ENCODE results near the gene ANKRD18A. TPM values are rescaled to one million over a fixed set of nuclear protein-coding genes. Genes with fewer than 3 reads are reported as not detected.
A peak's percentile ranks its signal among the peaks of the same experiment; 100 is the strongest.
"Not testable (repeated sequence)": the region's sequence is repeated elsewhere in the genome, so short reads cannot be mapped to it uniquely, and the experiment has no call there.

ANKRD18A gene
- total and polyA plus RNA-seq, 2 experiments from 2014 or later = 0.53 to 0.59 TPM

- H3K4me1 ChIP-seq (ENCODE audit: insufficient read depth); H3K9me2 ChIP-seq (replicated peaks; ENCODE audit: insufficient read depth); H3K27me3 ChIP-seq; H3K79me2 ChIP-seq; H3K27ac ChIP-seq; H4K20me1 ChIP-seq (ENCODE audit: insufficient read depth, poor library complexity, severe bottlenecking); H3K4me2 ChIP-seq; H3K9me3 ChIP-seq (ENCODE audit: low read depth); DNase-seq (ENCODE audit: low spot score); H3K4me3 ChIP-seq; H3K36me3 ChIP-seq (replicated peaks; ENCODE audit: insufficient read depth, low read depth); H2AFZ ChIP-seq: not testable (repeated sequence)
- 93% methylated on average over 4 of the region's 4 CpGs for WGBS (ENCODE audit: low lambda C conversion rate, missing lambda C conversion rate)
These were observed 67.4 kb downstream of the ANKRD18A start for GRCh38 chr9:38553019-38553418.

GRCh38 chr9:38546497-38547163, 73.8 kb downstream of the ANKRD18A start:
- not testable (repeated sequence) for H3K4me1 ChIP-seq (ENCODE audit: insufficient read depth); DNase-seq (ENCODE audit: low spot score); H2AFZ ChIP-seq; H3K36me3 ChIP-seq (replicated peaks; ENCODE audit: insufficient read depth, low read depth); H4K20me1 ChIP-seq (ENCODE audit: insufficient read depth, poor library complexity, severe bottlenecking); H3K9me3 ChIP-seq (ENCODE audit: low read depth); H3K79me2 ChIP-seq; H3K9me2 ChIP-seq (replicated peaks; ENCODE audit: insufficient read depth); H3K4me3 ChIP-seq; H3K27me3 ChIP-seq; H3K4me2 ChIP-seq; H3K27ac ChIP-seq
- 100% methylated on average over 1 of the region's 2 CpGs for WGBS (ENCODE audit: low lambda C conversion rate, missing lambda C conversion rate)

- not testable (repeated sequence) for H3K27ac ChIP-seq; H4K20me1 ChIP-seq (ENCODE audit: insufficient read depth, poor library complexity, severe bottlenecking); H3K4me1 ChIP-seq (ENCODE audit: insufficient read depth); H3K4me3 ChIP-seq; H3K9me2 ChIP-seq (replicated peaks; ENCODE audit: insufficient read depth); H3K79me2 ChIP-seq; H2AFZ ChIP-seq; H3K4me2 ChIP-seq; H3K27me3 ChIP-seq; H3K36me3 ChIP-seq (replicated peaks; ENCODE audit: insufficient read depth, low read depth); H3K9me3 ChIP-seq (ENCODE audit: low read depth)
- DNase-seq (ENCODE audit: low spot score) = peak; percentile 78
- WGBS (ENCODE audit: low lambda C conversion rate, missing lambda C conversion rate) = 25% methylated on average over 5 of the region's 5 CpGs
These were observed 79.9 kb downstream of the ANKRD18A start for GRCh38 chr9:38540535-38540934.

GRCh38 chr9:38529317-38529716, 91.1 kb downstream of the ANKRD18A start:
- no peaks in the 10 kb centered on the region for H4K20me1 ChIP-seq (ENCODE audit: insufficient read depth, poor library complexity, severe bottlenecking)
- H2AFZ ChIP-seq = no peak overlapping the region
- no peak overlapping the region for H3K4me2 ChIP-seq
- no peaks in the 10 kb centered on the region for H3K4me1 ChIP-seq (ENCODE audit: insufficient read depth)
- no peaks in the 10 kb centered on the region for H3K9me3 ChIP-seq (ENCODE audit: low read depth)
- H3K79me2 ChIP-seq = no peaks in the 10 kb centered on the region
- H3K36me3 ChIP-seq (replicated peaks; ENCODE audit: insufficient read depth, low read depth) = no peaks in the 10 kb centered on the region
- H3K9me2 ChIP-seq (replicated peaks; ENCODE audit: insufficient read depth) = no peaks in the 10 kb centered on the region
- H3K4me3 ChIP-seq = no peak overlapping the region
- TF ChIP-seq EZH2 (IDR thresholded peaks at IDR 0.05; ENCODE audit: borderline replicate concordance) (no peak), EZH2phosphoT487 (IDR thresholded peaks at IDR 0.05; ENCODE audit: low read depth, severe bottlenecking, unreplicated experiment) (no peak), CTCF (IDR thresholded peaks at IDR 0.05; ENCODE audit: poor library complexity) (no peak)
- H3K27me3 ChIP-seq = no peaks in the 10 kb centered on the region
- DNase-seq (ENCODE audit: low spot score) = no peak
- no peak overlapping the region for H3K27ac ChIP-seq

- H3K9me2 ChIP-seq (replicated peaks; ENCODE audit: insufficient read depth) = no peaks in the 10 kb centered on the region
- H3K4me3 ChIP-seq = no peak overlapping the region
- no peaks in the 10 kb centered on the region for H3K27me3 ChIP-seq
- no peak for DNase-seq (ENCODE audit: low spot score)
- TF ChIP-seq CTCF (IDR thresholded peaks at IDR 0.05; ENCODE audit: poor library complexity) (no peak), EZH2phosphoT487 (IDR thresholded peaks at IDR 0.05; ENCODE audit: low read depth, severe bottlenecking, unreplicated experiment) (no peak), EZH2 (IDR thresholded peaks at IDR 0.05; ENCODE audit: borderline replicate concordance) (no peak)
- H3K27ac ChIP-seq = no peak overlapping the region
- no peaks in the 10 kb centered on the region for H4K20me1 ChIP-seq (ENCODE audit: insufficient read depth, poor library complexity, severe bottlenecking)
- H2AFZ ChIP-seq = no peak overlapping the region
- H3K79me2 ChIP-seq = no peaks in the 10 kb centered on the region
- H3K9me3 ChIP-seq (ENCODE audit: low read depth) = no peaks in the 10 kb centered on the region
- WGBS (ENCODE audit: low lambda C conversion rate, missing lambda C conversion rate) = 36% methylated on average over 10 of the region's 10 CpGs
- H3K36me3 ChIP-seq (replicated peaks; ENCODE audit: insufficient read depth, low read depth) = no peaks in the 10 kb centered on the region
- no peaks in the 10 kb centered on the region for H3K4me1 ChIP-seq (ENCODE audit: insufficient read depth)
- H3K4me2 ChIP-seq = no peak overlapping the region
These were observed 92.9 kb downstream of the ANKRD18A start for GRCh38 chr9:38527503-38527902.

All from hepatocyte (in vitro differentiated cells).